Stomach (tissue), 4 donors: ENCODE results near the gene TARS2.

ENCODE experiments used
- CTCF ChIP-seq, 7 experiments: fragments of 450-650 bp in 4 of 7; fragments of 200-600 bp in 3 of 7; sonication (generic) in 3 of 7; IDR thresholded peaks; one replicate each; pipeline ENCODE4 v1.5.1; 2016 to 2019; ENCODE audit warnings: antibody characterized with exemption in 7 of 7, control low read depth in 2 of 7, mild to moderate bottlenecking in 1 of 7
- EP300 ChIP-seq: sonication (generic); formaldehyde crosslinking; IDR thresholded peaks from one replicate; pipeline ENCODE4 v1.6.1; 2017; ENCODE audit warnings: antibody characterized with exemption
- POLR2A ChIP-seq, 4 donors: fragments of 450-650 bp; IDR thresholded peaks; one replicate each; pipeline ENCODE4 v1.6.1; 2016; ENCODE audit warnings: antibody characterized with exemption in 4 of 4, control low read depth in 2 of 4, mild to moderate bottlenecking in 1 of 4, moderate library complexity in 1 of 4

GRCh38 chr1:150544204-150544603 lies 57.0 kb downstream of the TARS2 start:
- no peak for TF ChIP-seq POLR2A (IDR thresholded peaks at IDR 0.05)
- TF ChIP-seq CTCF (IDR thresholded peaks at IDR 0.05) = no peak
- no peak for TF ChIP-seq EP300
